Measurements from ENCODE around the gene TMEM125. TPM values are rescaled to one million over a fixed set of nuclear protein-coding genes. Genes with fewer than 3 reads are reported as not detected.
A peak's percentile ranks its signal among the peaks of the same experiment; 100 is the strongest.

TMEM125 gene
- total and polyA plus RNA-seq, 4 experiments from 2014 or later: not detected

GRCh38 chr1:43304314-43304681 lies 34.5 kb downstream of the TMEM125 start:
- H3K36me3 Mint-ChIP-seq: no peaks in the 10 kb centered on the region
- H3K9me3 Mint-ChIP-seq: peaks cover 0 to 2% (median 0%) of the 10 kb centered on the region in 8 donors
- ChIA-PET CTCF (ENCODE audit: partially characterized antibody) (no interaction called here), POLR2A (ENCODE audit: partially characterized antibody) (no interaction called here)
- Histone ChIP-seq H3K36me3 (ENCODE audit: insufficient read depth, low read length) (no peaks in the 10 kb centered on the region), H3K27ac (ENCODE audit: low read depth, low read length) (no peak overlapping the region), H3K4me3 (ENCODE audit: low read length in 2 of 2) (no peak overlapping the region), H3K27me3 (ENCODE audit: insufficient read depth, low read length) (no peaks in the 10 kb centered on the region), H3K9me3 (ENCODE audit: control insufficient read depth in 1 of 2, low read length in 2 of 2) (no peaks in the 10 kb centered on the region), H3K4me1 (ENCODE audit: insufficient read depth, low read length) (no peaks in the 10 kb centered on the region)
- H3K4me3 Mint-ChIP-seq: no peak overlapping the region
- no peaks in the 10 kb centered on the region for H3K4me1 Mint-ChIP-seq
- intact Hi-C loops (cut with micrococcal nuclease): no loop called here
- no peak for DNase-seq
- H3K27ac Mint-ChIP-seq: no peak overlapping the region
- H3K27me3 Mint-ChIP-seq: peaks cover 0 to 3% of the 10 kb centered on the region in 2 donors

- Histone ChIP-seq H3K27me3 (ENCODE audit: insufficient read depth, low read length) (no peaks in the 10 kb centered on the region), H3K36me3 (ENCODE audit: insufficient read depth, low read length) (no peaks in the 10 kb centered on the region), H3K9me3 (ENCODE audit: control insufficient read depth in 1 of 2, low read length in 2 of 2) (no peaks in the 10 kb centered on the region), H3K27ac (ENCODE audit: low read depth, low read length) (no peak overlapping the region), H3K4me3 (ENCODE audit: low read length in 2 of 2) (no peak overlapping the region), H3K4me1 (ENCODE audit: insufficient read depth, low read length) (no peaks in the 10 kb centered on the region)
- Mint-ChIP-seq H3K4me3 (no peak overlapping the region), H3K36me3 (no peaks in the 10 kb centered on the region), H3K4me1 (no peaks in the 10 kb centered on the region), H3K27ac (no peak overlapping the region), H3K9me3 (peaks cover 0 to 3% (median 0%) of the 10 kb centered on the region in 8 donors), H3K27me3 (peaks cover 0 to 3% of the 10 kb centered on the region in 2 donors)
- ChIA-PET CTCF (ENCODE audit: partially characterized antibody) (no interaction called here), POLR2A (ENCODE audit: partially characterized antibody) (no interaction called here)
- intact Hi-C loops (cut with micrococcal nuclease): no loop called here
- no peak for DNase-seq
These were observed 35.1 kb downstream of the TMEM125 start for GRCh38 chr1:43304771-43305300.

- POLR2A ChIA-PET (ENCODE audit: partially characterized antibody): no interaction called here
- CTCF ChIA-PET (ENCODE audit: partially characterized antibody): no interaction called here
- intact Hi-C loops (cut with micrococcal nuclease): no loop called here
These were observed 35.7 kb downstream of the TMEM125 start for GRCh38 chr1:43305461-43305860.

GRCh38 chr1:43305926-43306687 lies 36.3 kb downstream of the TMEM125 start:
- H3K9me3 ChIP-seq (ENCODE audit: control insufficient read depth in 1 of 2, low read length in 2 of 2): no peaks in the 10 kb centered on the region
- no peak overlapping the region for H3K4me3 Mint-ChIP-seq
- peak overlapping the region in 1 of 7 donors; percentile 64 for H3K27ac Mint-ChIP-seq
- no peaks in the 10 kb centered on the region for H3K36me3 Mint-ChIP-seq
- H3K27ac ChIP-seq (ENCODE audit: low read depth, low read length): no peak overlapping the region
- H3K9me3 Mint-ChIP-seq: peaks cover 0 to 3% (median 0%) of the 10 kb centered on the region in 8 donors
- H3K4me3 ChIP-seq (ENCODE audit: low read length in 2 of 2): no peak overlapping the region
- peaks cover 0 to 4% of the 10 kb centered on the region in 2 donors for H3K27me3 Mint-ChIP-seq
- DNase-seq: no peak
- H3K36me3 ChIP-seq (ENCODE audit: insufficient read depth, low read length): no peaks in the 10 kb centered on the region
- no peaks in the 10 kb centered on the region for H3K27me3 ChIP-seq (ENCODE audit: insufficient read depth, low read length)
- ChIA-PET CTCF (ENCODE audit: partially characterized antibody) (no interaction called here), POLR2A (ENCODE audit: partially characterized antibody) (no interaction called here)
- no peaks in the 10 kb centered on the region for H3K4me1 Mint-ChIP-seq
- no peaks in the 10 kb centered on the region for H3K4me1 ChIP-seq (ENCODE audit: insufficient read depth, low read length)
- intact Hi-C loops (cut with micrococcal nuclease): no loop called here

More at GRCh38 chr1:43305461-43305860, 35.7 kb downstream of the TMEM125 start:
- Histone ChIP-seq H3K27me3 (ENCODE audit: insufficient read depth, low read length) (no peaks in the 10 kb centered on the region), H3K4me3 (ENCODE audit: low read length in 2 of 2) (no peak overlapping the region), H3K27ac (ENCODE audit: low read depth, low read length) (no peak overlapping the region), H3K9me3 (ENCODE audit: control insufficient read depth in 1 of 2, low read length in 2 of 2) (no peaks in the 10 kb centered on the region), H3K4me1 (ENCODE audit: insufficient read depth, low read length) (no peaks in the 10 kb centered on the region), H3K36me3 (ENCODE audit: insufficient read depth, low read length) (no peaks in the 10 kb centered on the region)
- peaks cover 0 to 3% of the 10 kb centered on the region in 2 donors for H3K27me3 Mint-ChIP-seq
- DNase-seq: no peak
- H3K4me1 Mint-ChIP-seq: no peaks in the 10 kb centered on the region
- H3K9me3 Mint-ChIP-seq: peaks cover 0 to 3% (median 0%) of the 10 kb centered on the region in 8 donors
- H3K4me3 Mint-ChIP-seq: no peak overlapping the region
- H3K36me3 Mint-ChIP-seq: no peaks in the 10 kb centered on the region
- H3K27ac Mint-ChIP-seq: peak overlapping the region in 1 of 7 donors; percentile 18

- Mint-ChIP-seq H3K27me3 (peaks cover 2 to 4% of the 10 kb centered on the region in 2 donors), H3K4me1 (no peaks in the 10 kb centered on the region), H3K27ac (peak overlapping the region in 1 of 7 donors; percentile 64), H3K4me3 (no peak overlapping the region), H3K9me3 (peaks cover 0 to 3% (median 0%) of the 10 kb centered on the region in 8 donors), H3K36me3 (no peaks in the 10 kb centered on the region)
- H3K27me3 ChIP-seq (ENCODE audit: insufficient read depth, low read length): no peaks in the 10 kb centered on the region
- intact Hi-C loops (cut with micrococcal nuclease): no loop called here
- CTCF ChIA-PET (ENCODE audit: partially characterized antibody): no interaction called here
- no peak overlapping the region for H3K27ac ChIP-seq (ENCODE audit: low read depth, low read length)
- H3K9me3 ChIP-seq (ENCODE audit: control insufficient read depth in 1 of 2, low read length in 2 of 2): no peaks in the 10 kb centered on the region
- POLR2A ChIA-PET (ENCODE audit: partially characterized antibody): no interaction called here
- H3K4me3 ChIP-seq (ENCODE audit: low read length in 2 of 2): no peak overlapping the region
- no peaks in the 10 kb centered on the region for H3K4me1 ChIP-seq (ENCODE audit: insufficient read depth, low read length)
- DNase-seq: no peak
- H3K36me3 ChIP-seq (ENCODE audit: insufficient read depth, low read length): no peaks in the 10 kb centered on the region
These were observed 37.1 kb downstream of the TMEM125 start for GRCh38 chr1:43306688-43307457.

- no peaks in the 10 kb centered on the region for H3K36me3 Mint-ChIP-seq
- H3K27ac Mint-ChIP-seq: peak overlapping the region in 1 of 7 donors; percentile 16
- peak overlapping the region in 1 of 8 donors; percentile 56 for H3K4me3 Mint-ChIP-seq
- intact Hi-C loops (cut with micrococcal nuclease): no loop called here
- ChIA-PET POLR2A (ENCODE audit: partially characterized antibody) (no interaction called here), CTCF (ENCODE audit: partially characterized antibody) (no interaction called here)
- no peaks in the 10 kb centered on the region for H3K4me1 Mint-ChIP-seq
- H3K36me3 ChIP-seq (ENCODE audit: insufficient read depth, low read length): no peaks in the 10 kb centered on the region
- peaks cover 0 to 3% (median 0%) of the 10 kb centered on the region in 8 donors for H3K9me3 Mint-ChIP-seq
- no peak overlapping the region for H3K27ac ChIP-seq (ENCODE audit: low read depth, low read length)
- H3K4me3 ChIP-seq (ENCODE audit: low read length in 2 of 2): no peak overlapping the region
- no peaks in the 10 kb centered on the region for H3K4me1 ChIP-seq (ENCODE audit: insufficient read depth, low read length)
- H3K27me3 Mint-ChIP-seq: peaks cover 2 to 4% of the 10 kb centered on the region in 2 donors
- DNase-seq: no peak
- no peaks in the 10 kb centered on the region for H3K9me3 ChIP-seq (ENCODE audit: control insufficient read depth in 1 of 2, low read length in 2 of 2)
- no peaks in the 10 kb centered on the region for H3K27me3 ChIP-seq (ENCODE audit: insufficient read depth, low read length)
These were observed 37.8 kb downstream of the TMEM125 start for GRCh38 chr1:43307458-43308158.

Data from CD4-positive, alpha-beta memory T cell (primary cell).